ENCODE results near the gene LEMD3. TPM values are rescaled to one million over a fixed set of nuclear protein-coding genes. Genes with fewer than 3 reads are reported as not detected.

LEMD3 gene
- total and polyA plus RNA-seq, 2 experiments from 2014 or later = 15.4 to 56.7 TPM

GRCh38 chr12:65184858-65185229 lies 15.5 kb downstream of the LEMD3 start (continued):
- TF ChIP-seq ZNF462 (CRISPR knock-in tag; IDR thresholded peaks at IDR 0.05) (no peak), ZNF114 (CRISPR knock-in tag; IDR thresholded peaks at IDR 0.05) (no peak)

GRCh38 chr12:65187665-65188064 lies 18.3 kb downstream of the LEMD3 start:
- H3K27me3 Mint-ChIP-seq (ENCODE audit: insufficient read depth, low read depth, poor library complexity) = no peaks in the 10 kb centered on the region
- Histone ChIP-seq H3K9me2 (ENCODE audit: insufficient read depth) (no peaks in the 10 kb centered on the region), H4K20me1 (replicated peaks; ENCODE audit: insufficient read depth) (peaks cover 40% of the 10 kb centered on the region), H3K27me3 (ENCODE audit: insufficient read depth) (no peaks in the 10 kb centered on the region), H2AFZ (no peak overlapping the region), H3K27ac (ENCODE audit: low read depth) (no peak overlapping the region), H3K4me2 (no peak overlapping the region), H3K79me2 (replicated peaks; ENCODE audit: insufficient read depth) (peaks cover 100% of the 10 kb centered on the region), H3K36me3 (ENCODE audit: insufficient read depth) (no peaks in the 10 kb centered on the region), H3K4me1 (ENCODE audit: insufficient read depth) (peaks cover 10% of the 10 kb centered on the region), H3F3A (replicated peaks; ENCODE audit: low read depth) (no peaks in the 10 kb centered on the region), H3K4me3 (no peak overlapping the region)
- H3K9me3 Mint-ChIP-seq = no peaks in the 10 kb centered on the region
- no peak for DNase-seq (ENCODE audit: low spot score)
- H3K36me3 Mint-ChIP-seq (ENCODE audit: low read depth) = no peaks in the 10 kb centered on the region
- H3K4me1 Mint-ChIP-seq = peaks cover 18% of the 10 kb centered on the region
- no peak overlapping the region for H3K4me3 Mint-ChIP-seq
- no peak for ATAC-seq
- no peak overlapping the region for H3K27ac Mint-ChIP-seq
- TF ChIP-seq JUNB (IDR thresholded peaks at IDR 0.05; ENCODE audit: unreplicated experiment) (no peak), ETS1 (IDR thresholded peaks at IDR 0.05) (no peak), STAT1 (IDR thresholded peaks at IDR 0.05; ENCODE audit: unreplicated experiment) (no peak), REST (IDR thresholded peaks at IDR 0.05; ENCODE audit: unreplicated experiment) (no peak), CREB1 (CRISPR knock-in tag; IDR thresholded peaks at IDR 0.05; ENCODE audit: low read depth) (no peak), POLR2AphosphoS5 (IDR thresholded peaks at IDR 0.05; ENCODE audit: low read depth) (no peak), CTCF (conservative IDR thresholded peaks at IDR 0.05; ENCODE audit: low read depth in 2 of 2) (no peak), EZH2phosphoT487 (IDR thresholded peaks at IDR 0.05; ENCODE audit: unreplicated experiment) (no peak)
